Small intestine (tissue), 7 donors: ENCODE data around the gene CETN1. TPM values are rescaled to one million over a fixed set of nuclear protein-coding genes. Genes with fewer than 3 reads are reported as not detected.

Source experiments
- DNase-seq, 2 donors: peaks; one replicate each; pipeline versions ENCODE4 v3.0.0 to v3.0.0-alpha.2; 2013
- FAIRE-seq: peaks from 2 replicates; lab custom pipeline; 2012; peaks lifted over from hg19 to GRCh38; lab: Jason Lieb, UNC
- H3K27ac ChIP-seq, 3 donors: one replicate each; pipeline ENCODE4 v1.5.1; 2013; ENCODE audit warnings: low read length in 2 of 3, mild to moderate bottlenecking in 2 of 3, control low read depth in 1 of 3, inconsistent platforms in 1 of 3, low read depth in 1 of 3, moderate library complexity in 1 of 3
- H3K27me3 ChIP-seq, 3 donors: one replicate each; pipeline ENCODE4 v1.6.1; 2013; ENCODE audit warnings: low read length in 3 of 3, inconsistent platforms in 1 of 3; ENCODE audit not compliant: control insufficient read depth in 3 of 3, insufficient read depth in 3 of 3
- H3K36me3 ChIP-seq, 3 donors: one replicate each; pipeline ENCODE4 v1.6.1; 2013; ENCODE audit warnings: low read length in 3 of 3, inconsistent platforms in 1 of 3, low read depth in 1 of 3, mild to moderate bottlenecking in 1 of 3, moderate library complexity in 1 of 3; ENCODE audit not compliant: control insufficient read depth in 3 of 3, insufficient read depth in 2 of 3
- H3K4me1 ChIP-seq, 3 donors: one replicate each; pipeline ENCODE4 v1.6.1; 2013; ENCODE audit warnings: low read length in 2 of 3, inconsistent platforms in 1 of 3, low read depth in 1 of 3, mild to moderate bottlenecking in 1 of 3, moderate library complexity in 1 of 3; ENCODE audit not compliant: control insufficient read depth in 3 of 3, insufficient read depth in 2 of 3
- H3K4me3 ChIP-seq, 3 donors: one replicate each; pipeline ENCODE4 v1.5.1; 2013; ENCODE audit warnings: low read length in 3 of 3, control low read depth in 1 of 3, inconsistent platforms in 1 of 3, low read depth in 1 of 3, mild to moderate bottlenecking in 1 of 3, moderate library complexity in 1 of 3
- H3K9me3 ChIP-seq, 2 donors: one replicate each; pipeline ENCODE4 v1.6.1; 2013; ENCODE audit warnings: low read depth in 1 of 2, low read length in 1 of 2; ENCODE audit not compliant: control insufficient read depth in 2 of 2, insufficient read depth in 1 of 2
- WGBS, 3 donors: extraction: QIAGEN DNeasy Blood & Tissue Kit; methylation state at CpG; one replicate each; pipeline ENCODE4 v1.1.7; 2013; 5-methylcytosine and 5-hydroxymethylcytosine counted together
- polyA plus RNA-seq, 4 donors: library from polyadenylated mRNA; stranded (reverse) in 3 of 4; unstranded in 1 of 4; fragments of 200-250 nt in 3 of 4; fragments of 120-200 nt in 1 of 4; gene quantifications; one replicate each; pipeline versions ENCODE4 v1.2.1 to v1.2.3, GENCODE V29; 2013
- donor health status: healthy with polysubstance abuse.
- donor health status: control.
- donor health status: control.
- donor health status: Bipolar disorder and iron deficiency.
- donor health status: healthy.

The CETN1 gene
- polyA plus RNA-seq, 4 donors = not detected

DNA sequence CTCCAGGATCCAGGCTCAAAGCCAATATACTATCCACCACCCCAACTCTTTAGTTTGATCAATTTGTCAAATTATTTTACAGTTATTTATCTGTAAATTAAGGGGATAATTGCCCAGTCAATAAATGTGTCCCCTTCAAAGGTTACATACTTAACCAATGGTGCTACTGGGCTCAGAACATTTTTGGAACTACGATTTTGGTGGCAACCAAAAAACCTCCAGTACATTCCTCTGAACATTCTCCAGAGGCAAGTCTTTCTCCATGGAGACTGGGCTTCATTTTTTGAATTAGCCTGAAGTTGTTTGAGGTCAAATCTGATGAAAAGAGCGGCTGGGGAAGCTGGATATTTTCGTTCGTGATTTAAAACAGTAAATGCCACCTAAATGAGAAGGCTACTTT, 14.9 kb downstream of the CETN1 start:
- Histone ChIP-seq H3K27me3 (peaks cover 0 to 4% (median 0%) of the 10 kb centered on the region in 3 donors), H3K4me1 (peaks cover 0 to 4% (median 0%) of the 10 kb centered on the region in 3 donors), H3K36me3 (no peaks in the 10 kb centered on the region), H3K9me3 (no peaks in the 10 kb centered on the region), H3K27ac (no peak overlapping the region), H3K4me3 (no peak overlapping the region)
- 81 to 84% (median 82%) methylated on average over 4 of the region's 4 CpGs for WGBS, 3 donors
- FAIRE-seq = no peak
- DNase-seq = no peak

DNA sequence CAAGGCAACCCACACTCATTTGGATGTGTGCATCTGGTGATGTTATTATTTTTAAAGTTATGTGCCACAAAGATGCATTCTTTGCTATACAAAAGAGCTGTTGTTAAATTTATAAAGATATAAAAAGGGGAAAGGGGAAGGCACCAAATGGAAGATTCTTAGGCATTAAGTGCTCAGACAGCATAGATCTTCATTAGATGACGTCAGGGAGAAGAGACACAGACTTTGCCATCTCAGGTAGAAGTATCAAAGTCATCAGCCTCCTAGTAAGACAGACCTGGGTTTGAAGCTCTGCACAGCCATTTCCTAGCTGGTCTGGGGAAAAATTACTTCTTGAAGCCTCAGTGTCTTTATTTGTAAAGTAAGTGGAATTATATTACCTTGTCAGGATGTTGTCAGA, 15.4 kb downstream of the CETN1 start:
- DNase-seq = no peak
- peaks cover 0 to 4% (median 0%) of the 10 kb centered on the region in 3 donors for H3K4me1 ChIP-seq
- no peak for FAIRE-seq
- no peak overlapping the region for H3K27ac ChIP-seq
- no peaks in the 10 kb centered on the region for H3K36me3 ChIP-seq
- WGBS, 3 donors = 61 to 78% (median 64%) methylated on average over 1 of the region's 1 CpG
- peaks cover 0 to 4% (median 0%) of the 10 kb centered on the region in 3 donors for H3K27me3 ChIP-seq
- no peaks in the 10 kb centered on the region for H3K9me3 ChIP-seq
- no peak overlapping the region for H3K4me3 ChIP-seq

DNA sequence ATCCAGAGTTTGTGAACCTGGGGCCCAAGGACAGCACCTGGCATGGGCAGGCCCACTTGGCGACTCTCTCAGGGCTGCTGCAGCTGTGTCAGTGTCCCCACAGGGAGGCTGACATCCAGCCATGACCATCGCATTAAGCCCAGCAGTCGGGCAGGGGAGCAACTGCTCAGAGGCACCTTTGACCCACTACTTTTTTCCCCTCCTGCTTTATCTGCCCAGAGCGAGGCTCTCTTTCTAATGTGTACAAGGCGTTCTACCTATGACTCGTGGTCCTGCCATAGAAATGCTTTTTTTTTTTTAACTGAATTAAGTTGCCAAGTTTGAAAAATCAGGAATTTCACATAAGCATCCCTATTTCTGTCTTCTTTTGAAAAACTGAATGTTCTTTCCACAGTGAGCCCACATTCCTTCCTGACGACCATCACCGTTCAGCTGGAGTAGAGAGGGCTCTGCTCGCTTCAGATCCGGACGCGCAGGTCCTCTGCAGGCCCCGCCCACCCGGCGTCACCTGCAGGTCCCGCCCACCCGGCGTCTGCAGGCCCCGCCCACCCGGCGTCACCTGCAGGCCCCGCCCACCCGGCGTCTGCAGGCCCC, 16.2 kb downstream of the CETN1 start:
- Histone ChIP-seq H3K36me3 (no peaks in the 10 kb centered on the region), H3K9me3 (no peaks in the 10 kb centered on the region), H3K27ac (peak overlapping the region in 1 of 3 donors; percentile 29), H3K4me3 (peak overlapping the region in 1 of 3 donors; percentile 4), H3K27me3 (peaks cover 0 to 4% (median 0%) of the 10 kb centered on the region in 3 donors), H3K4me1 (peaks cover 0 to 4% (median 0%) of the 10 kb centered on the region in 3 donors)
- DNase-seq = peak; percentile 68 to 89
- WGBS, 3 donors = 3 to 18% (median 13%) methylated on average over 21 of the region's 24 CpGs
- FAIRE-seq = no peak

DNA sequence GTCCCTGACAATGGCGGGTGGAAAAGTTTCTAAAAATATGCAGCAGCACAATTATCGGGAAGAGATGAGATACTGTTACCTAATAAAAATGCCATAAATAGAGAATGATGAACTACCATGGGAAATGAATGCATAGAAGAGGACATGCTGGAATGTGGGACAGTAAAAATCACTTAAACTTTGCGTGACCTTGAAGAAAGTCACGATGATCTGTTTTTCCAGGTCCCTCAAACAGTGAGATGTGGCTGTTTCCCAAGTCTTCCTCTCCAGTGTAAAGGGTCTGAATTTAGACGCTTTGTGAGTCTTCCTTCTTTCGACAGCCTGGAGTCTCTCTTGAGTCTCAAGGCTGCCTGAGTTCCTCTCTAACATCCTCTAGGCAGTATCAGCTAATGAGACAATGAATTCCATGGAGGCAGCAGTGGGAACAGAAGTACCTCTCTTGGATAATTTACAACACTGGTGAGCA, 18.0 kb downstream of the CETN1 start:
- H3K27me3 ChIP-seq = peaks cover 0 to 7% (median 0%) of the 10 kb centered on the region in 3 donors
- FAIRE-seq = no peak
- 62 to 79% (median 65%) methylated on average over 6 of the region's 6 CpGs for WGBS, 3 donors

DNA sequence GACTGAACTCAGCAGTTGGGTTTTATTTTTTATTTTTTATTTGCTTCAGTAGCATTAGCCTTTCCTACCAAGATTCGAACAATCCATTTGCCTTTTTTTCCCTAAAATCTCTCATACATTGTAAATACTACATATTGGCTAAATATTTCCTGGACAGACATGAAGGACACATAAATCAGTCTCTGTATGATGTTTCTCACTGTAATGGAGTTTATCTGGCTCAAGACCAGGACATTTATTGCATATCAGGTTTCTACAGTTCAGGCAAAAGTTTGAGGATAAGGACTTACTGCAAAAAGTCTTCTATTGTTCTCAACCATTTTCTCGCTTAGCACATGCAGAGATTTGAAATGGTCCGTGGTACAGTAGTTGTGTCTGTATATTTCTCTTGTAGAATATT, 19.9 kb downstream of the CETN1 start:
- H3K4me3 ChIP-seq = no peak overlapping the region
- peaks cover 0 to 4% (median 0%) of the 10 kb centered on the region in 3 donors for H3K4me1 ChIP-seq
- 79 to 82% (median 79%) methylated on average over 3 of the region's 3 CpGs for WGBS, 3 donors
- no peak for FAIRE-seq
- H3K9me3 ChIP-seq = no peaks in the 10 kb centered on the region
- no peak overlapping the region for H3K27ac ChIP-seq
- H3K36me3 ChIP-seq = no peaks in the 10 kb centered on the region
- H3K27me3 ChIP-seq = peaks cover 0 to 7% (median 0%) of the 10 kb centered on the region in 3 donors
- DNase-seq = no peak

More for the DNA sequence above, 18.0 kb downstream of the CETN1 start:
- H3K36me3 ChIP-seq = no peaks in the 10 kb centered on the region
- H3K4me1 ChIP-seq = peaks cover 0 to 4% (median 0%) of the 10 kb centered on the region in 3 donors
- H3K9me3 ChIP-seq = no peaks in the 10 kb centered on the region
- no peak overlapping the region for H3K4me3 ChIP-seq
- no peak overlapping the region for H3K27ac ChIP-seq
- no peak for DNase-seq

DNA sequence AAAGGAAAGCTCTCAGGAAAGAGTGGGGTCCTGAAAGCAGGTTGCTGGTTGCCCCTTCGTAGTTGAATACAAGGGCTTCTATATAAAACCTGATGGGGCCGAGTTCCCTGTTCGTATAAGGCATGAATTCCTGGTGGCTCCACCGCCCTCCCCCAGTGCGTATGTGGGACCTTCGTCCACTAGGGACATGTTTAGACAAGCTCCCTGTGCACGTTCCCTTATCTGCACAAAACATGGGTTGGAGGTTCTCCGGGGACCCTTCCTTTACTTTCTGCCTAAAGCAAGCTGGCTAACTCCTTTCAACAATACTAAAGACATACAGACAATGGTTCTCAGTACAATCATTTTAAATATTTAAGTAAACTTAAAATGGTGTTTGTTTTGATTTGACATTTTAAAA, 24.6 kb downstream of the CETN1 start:
- Histone ChIP-seq H3K27ac (no peak overlapping the region), H3K36me3 (no peaks in the 10 kb centered on the region), H3K4me1 (no peaks in the 10 kb centered on the region), H3K9me3 (no peaks in the 10 kb centered on the region), H3K4me3 (no peak overlapping the region), H3K27me3 (peaks cover 0 to 5% (median 0%) of the 10 kb centered on the region in 3 donors)
- WGBS, 3 donors = 75 to 79% (median 76%) methylated on average over 8 of the region's 8 CpGs
- DNase-seq (no peak), FAIRE-seq (no peak)

DNA sequence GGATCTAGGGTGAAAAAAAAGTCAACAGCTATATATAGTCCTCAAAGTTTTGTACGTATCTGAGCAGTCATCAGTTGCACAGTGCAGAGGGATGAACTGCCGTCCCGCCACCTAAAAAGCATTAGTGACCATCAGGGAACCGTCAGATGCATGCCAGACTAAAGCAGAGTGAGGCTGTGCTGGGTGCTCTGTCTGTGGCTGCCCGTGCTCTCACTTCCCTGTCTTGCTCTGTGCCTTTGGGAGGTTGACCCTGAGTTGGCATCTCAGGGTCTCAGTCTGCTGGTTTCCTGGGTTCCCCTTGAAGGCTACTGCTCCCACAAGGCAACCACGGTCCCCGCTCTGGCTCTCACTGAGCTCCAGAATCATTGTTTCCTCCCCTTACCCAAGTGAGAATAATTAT, 27.8 kb downstream of the CETN1 start:
- FAIRE-seq (no peak), DNase-seq (no peak)
- H3K4me3 ChIP-seq = no peak overlapping the region
- peaks cover 0 to 3% (median 0%) of the 10 kb centered on the region in 3 donors for H3K4me1 ChIP-seq
- peaks cover 0 to 2% (median 0%) of the 10 kb centered on the region in 3 donors for H3K27me3 ChIP-seq
- 84 to 87% (median 85%) methylated on average over 7 of the region's 7 CpGs for WGBS, 3 donors
- no peaks in the 10 kb centered on the region for H3K9me3 ChIP-seq
- no peaks in the 10 kb centered on the region for H3K36me3 ChIP-seq
- no peak overlapping the region for H3K27ac ChIP-seq

DNA sequence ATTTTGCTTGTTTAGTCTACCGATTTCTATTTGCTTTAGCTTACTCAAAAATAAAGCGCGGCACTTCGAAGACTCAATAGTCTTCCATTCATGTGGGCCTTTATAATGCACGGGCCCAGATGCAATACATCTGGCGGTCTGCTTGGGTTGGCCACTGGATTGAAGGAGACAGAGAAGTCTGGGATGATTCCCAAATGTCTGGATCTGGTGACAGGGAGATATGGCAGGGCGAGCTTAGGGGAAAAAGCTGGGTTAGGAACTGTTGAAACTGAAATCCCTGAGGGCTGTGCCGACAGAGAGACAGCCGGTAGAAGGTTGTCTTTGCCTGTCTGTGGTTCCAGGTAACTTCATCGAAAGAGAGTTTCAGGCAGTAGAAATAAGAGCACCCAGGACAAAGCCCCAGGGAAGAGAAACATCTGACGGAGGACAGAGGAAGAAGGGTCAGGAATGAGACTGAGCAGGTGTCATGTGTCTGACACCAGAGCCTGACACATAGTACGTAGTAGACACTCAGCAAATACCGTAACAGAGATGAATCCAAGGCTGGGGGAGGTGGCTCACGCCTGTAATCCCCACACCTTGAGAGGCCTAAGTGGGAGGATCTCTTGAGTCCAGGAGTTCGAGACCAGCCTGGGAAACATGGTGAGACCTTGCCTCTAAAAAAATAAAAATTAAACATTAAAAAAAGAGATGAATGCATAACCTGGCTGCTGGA, 30.2 kb downstream of the CETN1 start:
- H3K27me3 ChIP-seq = peaks cover 0 to 2% (median 0%) of the 10 kb centered on the region in 3 donors
- WGBS, 3 donors = 74 to 89% (median 77%) methylated on average over 15 of the region's 15 CpGs
- no peaks in the 10 kb centered on the region for H3K9me3 ChIP-seq
- H3K27ac ChIP-seq = no peak overlapping the region
- H3K4me1 ChIP-seq = peaks cover 0 to 3% (median 0%) of the 10 kb centered on the region in 3 donors
- FAIRE-seq (no peak), DNase-seq (no peak)
- no peaks in the 10 kb centered on the region for H3K36me3 ChIP-seq
- no peak overlapping the region for H3K4me3 ChIP-seq
